ENCODE data around the gene ITIH3.

The ITIH3 gene

GRCh38 chr3:52786330-52787215, 8.0 kb upstream of the ITIH3 start:
- TF ChIP-seq GATA1 (IDR thresholded peaks at IDR 0.05; ENCODE audit: low read depth, low read length) (no peak), POLR2A (IDR thresholded peaks at IDR 0.05; ENCODE audit: low read length) (no peak)

GRCh38 chr3:52787246-52787645, 7.3 kb upstream of the ITIH3 start:
- DNase-seq, result no peak
- no peak for TF ChIP-seq GATA1 (IDR thresholded peaks at IDR 0.05; ENCODE audit: low read depth, low read length)
- no peak for TF ChIP-seq POLR2A (IDR thresholded peaks at IDR 0.05; ENCODE audit: low read length)

More at GRCh38 chr3:52786330-52787215, 8.0 kb upstream of the ITIH3 start:
- DNase-seq, result no peak

- TF ChIP-seq GATA1 (IDR thresholded peaks at IDR 0.05; ENCODE audit: low read depth, low read length) (no peak), POLR2A (IDR thresholded peaks at IDR 0.05; ENCODE audit: low read length) (no peak)
- DNase-seq, result no peak
Measured at GRCh38 chr3:52787672-52788625, 6.6 kb upstream of the ITIH3 start.

GRCh38 chr3:52788890-52789745, 5.5 kb upstream of the ITIH3 start:
- TF ChIP-seq GATA1 (IDR thresholded peaks at IDR 0.05; ENCODE audit: low read depth, low read length) (no peak), POLR2A (IDR thresholded peaks at IDR 0.05; ENCODE audit: low read length) (no peak)
- DNase-seq, result no peak

GRCh38 chr3:52789746-52790040, 4.9 kb upstream of the ITIH3 start:
- TF ChIP-seq POLR2A (IDR thresholded peaks at IDR 0.05; ENCODE audit: low read length) (no peak), GATA1 (IDR thresholded peaks at IDR 0.05; ENCODE audit: low read depth, low read length) (no peak)
- DNase-seq, result no peak

GRCh38 chr3:52790337-52790736, 4.3 kb upstream of the ITIH3 start:
- DNase-seq, result no peak
- no peak for TF ChIP-seq POLR2A (IDR thresholded peaks at IDR 0.05; ENCODE audit: low read length)
- no peak for TF ChIP-seq GATA1 (IDR thresholded peaks at IDR 0.05; ENCODE audit: low read depth, low read length)

- no peak for DNase-seq
- TF ChIP-seq POLR2A (IDR thresholded peaks at IDR 0.05; ENCODE audit: low read length) (no peak), GATA1 (IDR thresholded peaks at IDR 0.05; ENCODE audit: low read depth, low read length) (no peak)
Measured at GRCh38 chr3:52790741-52791140, 3.9 kb upstream of the ITIH3 start.

GRCh38 chr3:52791366-52791765, 3.2 kb upstream of the ITIH3 start:
- TF ChIP-seq POLR2A (IDR thresholded peaks at IDR 0.05; ENCODE audit: low read length) (no peak), GATA1 (IDR thresholded peaks at IDR 0.05; ENCODE audit: low read depth, low read length) (no peak)
- no peak for DNase-seq

GRCh38 chr3:52791928-52792327, 2.7 kb upstream of the ITIH3 start:
- DNase-seq, result no peak
- no peak for TF ChIP-seq POLR2A (IDR thresholded peaks at IDR 0.05; ENCODE audit: low read length)

GRCh38 chr3:52792413-52792812, 2.2 kb upstream of the ITIH3 start:
- no peak for DNase-seq
- TF ChIP-seq POLR2A (IDR thresholded peaks at IDR 0.05; ENCODE audit: low read length) (no peak), GATA1 (IDR thresholded peaks at IDR 0.05; ENCODE audit: low read depth, low read length) (no peak)

GRCh38 chr3:52792961-52793695, 1.5 kb upstream of the ITIH3 start:
- TF ChIP-seq GATA1 (IDR thresholded peaks at IDR 0.05; ENCODE audit: low read depth, low read length), result no peak
- DNase-seq, result no peak

- TF ChIP-seq POLR2A (IDR thresholded peaks at IDR 0.05; ENCODE audit: low read length) (no peak), GATA1 (IDR thresholded peaks at IDR 0.05; ENCODE audit: low read depth, low read length) (no peak)
- no peak for DNase-seq
Measured at GRCh38 chr3:52793702-52794611, 639 bp upstream of the ITIH3 start.

All from erythroblast (primary cell).